GM19372 (cell line): ENCODE results near the gene PDGFRA.
"Not testable (repeated sequence)": the region's sequence is repeated elsewhere in the genome, so short reads cannot be mapped to it uniquely, and the experiment has no call there.

ENCODE experiments used
- ATAC-seq: cut with Tn5 transposase; IDR thresholded peaks from one replicate; pipeline ENCODE4 v1.9.1; 2021; ENCODE audit warnings: mild to moderate bottlenecking, low read depth, moderate library complexity; ENCODE audit not compliant: unreplicated experiment

Gene PDGFRA

GRCh38 chr4:54315561-54316538, 86.8 kb downstream of the PDGFRA start:
- ATAC-seq: peak; percentile 97

DNA sequence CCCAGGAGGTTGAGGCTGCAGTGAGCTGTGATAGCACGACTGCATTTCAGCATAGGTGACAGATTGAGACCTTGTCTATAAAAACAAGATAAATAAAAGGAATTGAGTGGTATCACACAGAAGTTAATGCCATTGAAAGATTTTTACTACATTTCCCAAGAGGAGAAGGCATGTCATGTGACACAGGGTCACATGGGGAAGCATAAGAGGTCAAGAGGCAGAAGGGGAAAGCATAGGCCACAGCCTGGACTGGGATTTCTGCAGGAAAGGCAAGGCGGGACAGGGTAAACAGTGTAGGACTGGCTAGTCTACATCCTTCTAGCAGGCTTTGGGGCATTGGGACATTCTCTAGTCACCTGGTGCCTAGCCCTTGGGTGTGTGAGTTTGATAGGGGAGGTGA, 88.6 kb downstream of the PDGFRA start:
- ATAC-seq: no peak

GRCh38 chr4:54318904-54319303, 89.8 kb downstream of the PDGFRA start:
- ATAC-seq: no peak

GRCh38 chr4:54320826-54321685, 92.0 kb downstream of the PDGFRA start:
- no peak for ATAC-seq

DNA sequence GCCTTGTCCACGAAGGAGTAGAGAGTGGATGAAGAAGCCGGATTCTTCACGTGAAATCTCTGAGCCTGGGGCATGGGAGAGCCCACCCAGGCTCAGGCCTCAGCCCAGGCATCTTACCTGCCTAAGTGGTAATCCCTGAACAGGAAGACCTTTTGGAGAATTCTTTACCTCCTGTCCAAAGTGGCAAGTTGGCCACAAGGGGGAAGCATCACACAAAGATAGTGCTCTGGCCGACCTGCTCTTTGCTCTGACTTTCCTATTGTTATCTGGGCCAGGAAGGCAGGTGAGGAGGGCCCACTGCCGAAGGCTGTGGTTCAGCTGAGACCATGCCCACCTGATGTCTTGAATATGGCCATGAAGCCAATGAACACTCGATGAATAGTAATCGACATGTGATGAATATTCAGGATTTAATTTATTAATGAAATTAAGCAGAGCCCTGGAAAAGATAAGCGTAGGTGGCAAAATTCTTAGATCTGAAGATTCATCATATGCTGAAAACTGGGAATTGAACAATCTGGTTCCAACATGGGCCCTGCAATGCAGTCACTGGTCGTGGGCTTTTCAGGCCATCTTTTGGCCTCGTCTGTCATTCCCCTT, 93.8 kb downstream of the PDGFRA start:
- peak; percentile 78 for ATAC-seq

GRCh38 chr4:54330896-54331295, 101.8 kb downstream of the PDGFRA start:
- no peak for ATAC-seq

GRCh38 chr4:54332542-54332941, 103.4 kb downstream of the PDGFRA start:
- no peak for ATAC-seq

DNA sequence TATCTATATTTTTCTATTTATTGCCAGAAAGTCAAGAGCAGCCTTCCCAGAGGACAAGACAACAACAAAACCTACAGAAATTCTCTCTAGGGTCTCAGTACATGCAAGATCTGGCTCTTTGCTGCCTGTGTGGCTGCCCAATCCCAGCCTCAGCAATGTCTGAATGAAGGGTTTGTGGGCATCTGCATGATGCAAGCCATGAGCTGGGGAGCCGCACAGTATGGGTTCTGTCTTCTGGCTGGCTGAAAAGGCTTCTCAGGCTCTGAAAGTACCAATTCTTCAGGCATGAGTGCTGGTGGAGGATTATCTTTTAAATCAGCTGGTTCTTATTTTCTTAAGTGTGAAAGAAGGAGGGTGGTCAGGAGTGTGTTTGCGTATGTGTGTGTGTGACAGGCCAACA, 104.6 kb downstream of the PDGFRA start:
- no peak for ATAC-seq

DNA sequence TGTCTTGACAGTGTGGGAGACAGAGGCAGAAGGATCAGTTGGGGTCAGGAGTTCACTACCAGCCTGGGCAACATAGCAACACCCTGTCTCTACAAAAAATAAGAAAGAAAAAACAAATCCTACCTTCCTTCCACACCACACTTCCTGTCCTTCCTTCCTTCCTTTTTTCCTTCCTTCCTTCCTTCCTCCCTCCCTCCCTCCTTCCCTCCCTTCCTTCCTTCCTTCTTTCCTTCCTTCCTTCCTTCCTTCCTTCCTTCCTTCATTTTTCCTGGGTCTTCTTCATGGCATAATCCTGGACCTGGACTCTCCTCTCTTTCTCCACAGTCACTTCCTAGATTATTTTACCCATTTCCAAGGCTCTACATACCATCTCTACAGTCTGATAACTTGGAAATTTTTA, 105.7 kb downstream of the PDGFRA start:
- not testable (repeated sequence) for ATAC-seq

DNA sequence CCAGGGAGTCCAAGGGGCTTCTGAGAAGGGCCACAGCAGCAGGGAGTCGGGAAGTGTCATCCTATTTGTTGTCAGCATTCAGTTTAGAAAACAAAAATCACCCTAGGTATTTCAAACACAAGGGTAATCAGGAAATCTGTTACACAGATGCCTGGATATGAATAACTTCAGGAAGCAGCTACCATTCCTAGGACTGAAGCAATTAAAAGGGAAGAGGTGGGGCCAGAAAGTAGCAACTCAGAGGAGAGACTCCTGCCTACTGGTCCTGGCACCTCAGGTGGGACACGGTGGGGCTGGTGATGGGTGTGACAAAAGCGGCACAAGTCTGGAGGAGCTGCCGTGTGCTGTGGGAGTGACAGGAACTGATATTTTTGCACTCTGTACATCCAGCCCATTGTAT, 107.9 kb downstream of the PDGFRA start:
- no peak for ATAC-seq

DNA sequence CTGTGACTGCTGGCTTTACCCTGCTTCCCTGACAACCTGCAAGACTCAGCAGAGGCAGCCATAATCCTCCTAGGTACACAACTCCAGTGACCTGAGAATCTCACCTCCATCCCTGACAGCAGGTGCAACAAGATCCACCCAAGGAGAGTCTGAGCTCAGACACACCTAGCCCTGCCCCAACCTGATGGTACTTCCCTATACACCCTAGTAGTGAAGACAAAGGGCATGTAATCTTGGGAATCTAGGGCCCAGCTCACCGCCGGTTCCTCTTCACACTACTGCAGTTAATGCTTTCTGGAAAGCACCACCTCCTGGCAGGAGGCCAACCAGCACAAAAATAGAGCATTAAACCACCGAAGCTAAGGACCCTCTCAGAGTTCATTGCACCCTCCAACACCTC, 113.0 kb downstream of the PDGFRA start:
- ATAC-seq: not testable (repeated sequence)
